HG03196 (cell line): ENCODE data around the gene PLAC1.

ENCODE experiments used
- ATAC-seq: cut with Tn5 transposase; IDR thresholded peaks from one replicate; pipeline ENCODE4 v1.9.1; 2021; ENCODE audit not compliant: unreplicated experiment

The PLAC1 gene

GRCh38 chrX:134592303-134592702 is 66.0 kb downstream of the PLAC1 start:
- ATAC-seq: no peak

GRCh38 chrX:134591502-134591901 is 66.8 kb downstream of the PLAC1 start:
- ATAC-seq: no peak

DNA sequence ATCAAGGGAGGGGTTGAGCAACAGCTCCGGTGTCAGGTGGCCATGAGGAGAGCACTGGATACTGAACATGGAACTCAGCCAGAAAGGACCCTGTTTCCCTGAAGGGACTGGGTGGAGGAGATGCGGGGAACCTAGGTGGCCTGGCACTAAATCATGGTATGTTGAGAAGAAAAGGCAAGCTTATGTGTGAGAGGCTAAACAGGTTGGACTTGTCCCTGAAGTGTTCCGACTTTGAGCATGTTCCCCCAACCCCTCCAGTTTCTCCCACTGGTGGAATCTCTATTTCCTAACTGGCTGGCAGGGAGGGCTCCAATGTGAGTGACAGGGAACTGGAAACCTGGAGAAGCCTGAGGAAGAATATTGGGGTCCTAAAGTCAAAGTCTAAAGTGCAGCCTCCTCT is 69.5 kb downstream of the PLAC1 start:
- ATAC-seq: no peak

DNA sequence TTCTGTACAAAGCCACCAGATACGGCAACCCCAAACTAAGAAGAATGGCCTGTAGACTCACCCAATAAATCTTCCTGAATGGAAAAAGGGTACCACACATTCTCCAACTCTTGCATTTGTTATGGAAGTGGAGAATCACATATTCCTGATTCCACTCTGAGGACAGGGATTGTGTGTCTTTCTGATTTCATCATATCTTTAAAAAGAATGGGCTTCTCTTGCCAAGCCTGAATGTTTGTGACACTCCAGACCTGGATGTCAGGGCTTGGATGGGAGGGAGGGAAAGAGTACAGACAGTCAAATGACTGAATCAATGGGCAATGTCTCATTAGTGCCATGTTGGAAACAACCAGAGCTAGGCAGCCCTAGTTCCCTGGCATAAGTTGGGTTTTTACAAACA is 77.4 kb downstream of the PLAC1 start:
- no peak for ATAC-seq

DNA sequence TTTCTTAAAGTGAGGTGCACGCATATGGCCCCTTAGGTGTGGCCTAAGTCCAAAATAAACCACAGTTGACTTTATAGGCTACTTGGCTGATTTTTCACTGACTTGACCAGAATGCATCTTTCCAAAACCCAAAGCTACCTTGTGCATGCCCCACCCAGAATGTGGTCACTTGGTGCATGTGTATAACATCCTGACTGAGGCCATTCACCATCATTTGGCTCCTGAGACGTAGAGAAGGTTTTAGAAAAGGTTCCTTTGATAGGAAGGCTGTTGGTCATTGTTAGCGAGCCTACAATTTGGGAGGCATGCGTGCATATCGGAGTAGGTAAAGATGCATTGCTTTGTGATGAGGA is 84.6 kb downstream of the PLAC1 start:
- ATAC-seq: no peak

DNA sequence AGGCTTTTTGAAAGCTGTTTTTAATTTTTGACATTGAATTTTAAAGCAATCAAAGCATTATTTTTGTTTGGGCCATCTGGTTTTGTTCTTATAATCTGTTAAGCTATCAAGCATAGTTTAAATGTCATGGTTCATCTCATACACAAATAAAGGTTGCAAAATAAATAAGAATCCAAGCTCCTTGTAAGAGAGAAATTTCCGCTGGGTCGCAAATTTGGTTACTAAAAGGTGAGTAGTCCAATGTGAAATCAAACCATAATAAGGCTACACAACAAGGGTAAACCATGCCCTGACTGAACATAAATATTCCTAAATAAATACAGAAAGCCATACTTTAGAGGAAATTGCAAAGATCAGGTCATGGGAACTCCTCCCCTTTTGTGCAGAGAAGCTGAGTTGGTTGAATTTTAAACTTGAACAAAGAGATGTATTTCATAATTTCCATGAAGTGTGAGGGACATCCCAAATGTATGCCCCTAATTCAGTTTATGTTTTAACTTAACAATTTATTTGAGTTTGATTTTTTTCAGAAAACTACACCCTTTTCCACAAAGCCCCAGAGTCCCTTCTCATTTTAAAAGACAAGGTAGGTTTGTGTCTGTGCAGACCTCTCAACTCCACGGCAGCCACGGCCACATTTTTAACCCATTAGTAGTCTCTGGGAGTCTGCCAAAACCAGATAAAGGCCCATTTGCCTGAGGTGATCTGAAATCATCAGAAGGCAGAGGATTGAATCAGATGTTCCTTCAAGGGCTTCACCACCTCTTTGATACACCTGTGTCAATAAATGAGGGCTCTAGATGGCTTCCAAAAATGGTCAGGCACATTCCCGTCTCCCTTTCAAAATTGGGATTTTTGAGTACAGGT is 85.2 kb downstream of the PLAC1 start:
- ATAC-seq: no peak

- no peak for ATAC-seq
Measured at GRCh38 chrX:134571796-134572195, 86.5 kb downstream of the PLAC1 start.

DNA sequence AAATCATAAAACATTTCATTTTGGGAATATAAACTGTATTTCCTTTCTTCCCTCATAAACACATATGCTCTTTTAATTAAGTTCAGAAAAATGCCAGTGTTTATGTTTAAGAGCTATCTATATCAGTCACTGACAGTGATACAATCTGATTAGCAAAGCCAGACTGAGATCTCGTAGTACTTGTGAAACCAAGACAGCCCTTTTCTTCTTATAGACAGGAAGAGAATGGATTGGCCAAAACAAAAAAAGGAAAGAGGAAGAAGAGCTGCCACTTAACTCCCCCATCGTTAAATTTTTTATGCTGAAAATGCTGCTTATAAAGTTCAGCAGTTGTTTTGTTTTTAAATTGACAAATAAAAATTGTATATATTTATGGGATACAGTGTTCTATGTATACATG is 87.4 kb downstream of the PLAC1 start:
- no peak for ATAC-seq

DNA sequence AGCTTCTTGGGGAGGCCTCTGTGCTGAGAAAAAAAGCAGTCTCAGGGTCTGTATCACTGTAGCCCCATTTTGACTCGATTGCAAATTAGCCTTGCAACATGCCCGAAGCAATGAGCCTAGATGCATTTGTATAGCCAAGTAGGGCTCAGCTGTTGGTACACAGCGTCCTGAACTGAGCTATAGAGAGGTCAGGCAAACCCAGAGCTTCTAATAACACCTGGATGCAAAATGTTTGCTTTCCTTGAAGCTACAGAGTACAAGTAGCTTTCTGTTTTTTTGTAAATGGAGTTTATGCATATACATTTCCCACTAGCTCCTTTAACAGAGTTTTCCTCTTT is 87.8 kb downstream of the PLAC1 start:
- ATAC-seq: no peak

GRCh38 chrX:134569306-134569705 is 89.0 kb downstream of the PLAC1 start:
- no peak for ATAC-seq

DNA sequence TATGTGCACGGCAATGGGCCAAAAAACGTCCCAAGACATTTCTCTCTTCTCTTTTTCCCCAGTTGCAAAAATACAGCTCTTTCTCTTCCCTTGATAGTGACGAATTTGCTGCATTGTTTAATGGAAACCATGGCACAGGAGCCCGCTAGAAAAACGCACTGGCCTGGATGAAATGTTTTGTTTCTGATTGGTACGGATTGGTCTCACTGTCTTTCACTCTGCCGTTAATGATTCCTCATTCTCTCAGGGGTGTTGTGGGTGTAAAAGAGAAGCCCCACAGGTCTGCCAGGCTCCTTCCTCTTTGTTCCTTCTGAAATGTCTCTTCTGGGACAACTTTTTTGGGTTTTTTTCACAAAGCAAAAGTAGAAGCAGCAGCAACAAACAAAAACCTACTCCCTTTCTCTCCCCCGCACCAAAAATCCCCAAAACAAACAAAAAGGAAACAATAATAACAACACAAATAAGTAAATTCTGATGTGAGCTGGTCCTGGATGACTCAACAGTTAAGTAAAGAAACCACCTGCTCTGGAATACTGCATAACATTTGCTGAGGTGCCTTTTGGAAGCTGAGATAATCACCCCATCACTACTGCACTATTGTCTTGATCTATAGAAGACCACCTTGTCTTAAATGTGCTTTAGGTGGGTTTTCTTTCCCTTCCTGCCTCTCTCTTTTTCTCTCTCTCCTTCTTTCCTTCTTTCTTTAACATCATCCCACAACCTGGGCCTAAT is 89.8 kb downstream of the PLAC1 start:
- ATAC-seq: no peak

- ATAC-seq: no peak
Measured at GRCh38 chrX:134566506-134566905, 91.8 kb downstream of the PLAC1 start.

DNA sequence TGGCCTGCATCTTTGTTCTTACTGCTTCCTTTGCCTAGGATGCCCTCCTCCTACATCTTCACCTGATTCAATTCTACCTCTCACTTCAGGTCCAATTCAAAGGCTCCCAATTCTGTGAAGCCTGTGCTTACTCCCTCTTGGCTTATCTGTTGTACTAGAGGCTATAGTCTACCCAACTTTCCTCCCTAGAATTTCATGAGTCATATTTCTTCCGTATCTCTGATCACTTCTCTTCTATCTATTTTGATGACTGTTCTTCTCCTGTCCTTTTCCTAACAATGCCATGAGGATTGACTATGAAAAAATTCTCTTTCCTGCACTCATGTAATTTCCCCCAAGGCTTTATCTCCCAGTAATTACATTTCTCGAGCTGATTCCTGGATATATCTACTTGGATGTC is 96.3 kb downstream of the PLAC1 start:
- ATAC-seq: no peak

DNA sequence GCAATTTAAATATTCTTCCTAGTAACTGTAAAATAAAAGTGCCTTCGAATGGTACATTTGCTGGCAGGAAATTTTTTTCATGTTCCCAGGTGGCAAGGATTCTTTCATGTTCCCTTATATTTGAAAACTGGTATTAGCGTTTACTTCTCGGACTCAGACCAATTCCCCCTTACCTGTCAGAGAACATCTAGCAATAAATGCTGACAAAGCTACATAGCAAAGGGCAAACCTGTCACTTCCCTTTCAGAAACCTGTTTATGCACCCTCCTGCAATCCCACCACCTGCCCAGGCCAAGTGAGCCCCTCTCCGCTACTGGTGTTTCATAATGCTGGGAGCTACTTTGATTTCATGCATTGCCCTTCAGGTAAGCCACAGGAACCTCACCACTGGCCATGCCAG is 100.1 kb downstream of the PLAC1 start:
- no peak for ATAC-seq

DNA sequence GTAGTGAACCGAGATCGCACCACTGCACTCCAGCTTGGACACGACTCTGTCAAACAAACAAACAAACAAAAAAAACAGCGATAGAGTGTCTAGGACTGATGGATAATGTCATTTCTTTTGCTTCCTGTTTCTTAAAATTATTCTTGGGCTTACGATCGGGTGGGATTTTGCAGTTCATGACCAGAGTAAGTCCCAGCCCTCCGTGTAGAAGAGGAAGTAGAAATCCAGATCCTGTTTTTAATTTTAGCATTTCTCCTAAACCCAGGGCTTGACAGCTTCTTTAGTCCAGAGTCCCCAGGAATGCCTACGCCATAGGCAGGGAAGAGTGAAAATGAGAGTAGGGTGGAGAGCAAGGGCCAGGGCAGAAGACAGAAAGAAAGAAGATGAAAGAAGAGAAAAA is 104.0 kb downstream of the PLAC1 start:
- no peak for ATAC-seq

GRCh38 chrX:134552351-134552750 is 105.9 kb downstream of the PLAC1 start:
- ATAC-seq: no peak

- no peak for ATAC-seq
Measured at GRCh38 chrX:134551376-134552048, 106.8 kb downstream of the PLAC1 start.

DNA sequence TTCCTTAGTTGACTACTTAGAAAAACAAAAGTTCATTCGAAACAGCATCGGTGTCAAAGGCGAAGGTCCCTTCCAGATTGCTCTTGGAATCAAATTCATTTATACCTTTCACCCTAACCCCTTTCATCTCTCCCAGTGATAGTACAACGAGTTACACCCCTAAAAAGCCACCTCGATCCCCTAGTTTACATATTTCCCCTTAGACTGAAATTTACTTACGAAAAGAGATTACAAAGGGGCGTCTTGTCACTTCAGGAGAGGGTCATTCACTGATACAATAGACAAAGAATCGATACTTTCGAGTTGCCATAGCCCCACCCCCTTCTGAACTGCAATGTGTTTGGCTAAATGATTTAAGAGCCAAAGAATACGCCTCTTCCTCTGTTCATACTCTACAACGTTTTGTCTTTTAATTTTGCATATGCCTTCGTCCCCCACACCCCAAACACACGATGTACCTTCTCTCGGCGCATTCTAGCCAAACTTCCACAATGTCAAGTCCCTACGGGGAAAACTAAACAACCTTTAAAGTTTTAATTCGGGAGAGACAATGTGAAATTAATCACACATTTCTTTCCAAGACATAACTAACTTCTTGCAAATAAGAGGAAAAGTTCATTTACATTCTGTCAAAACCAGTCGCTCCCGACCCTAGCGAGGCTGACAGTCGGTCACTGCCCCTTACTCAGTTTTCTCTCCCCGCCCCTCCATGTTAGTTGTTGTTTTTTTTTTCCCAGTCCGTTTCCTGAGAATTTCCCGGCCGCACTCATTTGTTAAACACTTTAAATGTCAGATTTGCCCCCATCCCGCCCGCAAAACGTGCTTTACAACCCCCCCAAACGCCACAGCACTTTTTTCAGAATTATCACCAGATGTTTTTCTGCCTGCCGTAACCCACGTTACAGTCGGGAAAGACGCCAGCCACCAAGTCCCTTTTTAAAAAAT is 109.7 kb downstream of the PLAC1 start:
- no peak for ATAC-seq

DNA sequence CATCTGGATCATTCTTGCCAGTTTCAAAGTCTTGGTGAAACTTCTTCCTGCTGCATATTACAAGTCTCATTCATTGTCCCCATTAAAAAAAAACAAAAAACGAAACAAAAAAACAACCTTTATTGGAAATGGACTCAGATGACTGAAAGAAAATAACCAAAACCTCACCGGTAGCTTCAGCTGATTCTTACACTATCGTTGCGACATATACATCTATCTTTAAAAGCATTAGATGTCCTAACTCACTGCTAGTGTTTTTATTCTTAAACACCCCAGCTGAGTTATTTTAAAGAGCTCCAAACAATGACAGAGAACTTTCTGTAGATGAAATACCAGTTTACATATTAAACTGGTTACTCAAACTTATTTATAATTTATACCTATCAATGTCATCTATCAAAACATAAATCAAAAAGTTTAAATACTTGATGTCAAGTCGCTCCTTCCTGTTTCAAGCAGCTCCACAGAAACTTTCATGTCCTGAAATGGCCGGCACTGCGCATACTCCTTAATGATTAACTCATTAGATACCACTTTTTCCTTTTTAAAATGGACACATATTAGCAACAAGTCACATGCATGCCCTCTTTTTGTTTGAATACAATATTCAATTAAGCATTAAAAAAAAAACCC is 111.1 kb downstream of the PLAC1 start:
- no peak for ATAC-seq

DNA sequence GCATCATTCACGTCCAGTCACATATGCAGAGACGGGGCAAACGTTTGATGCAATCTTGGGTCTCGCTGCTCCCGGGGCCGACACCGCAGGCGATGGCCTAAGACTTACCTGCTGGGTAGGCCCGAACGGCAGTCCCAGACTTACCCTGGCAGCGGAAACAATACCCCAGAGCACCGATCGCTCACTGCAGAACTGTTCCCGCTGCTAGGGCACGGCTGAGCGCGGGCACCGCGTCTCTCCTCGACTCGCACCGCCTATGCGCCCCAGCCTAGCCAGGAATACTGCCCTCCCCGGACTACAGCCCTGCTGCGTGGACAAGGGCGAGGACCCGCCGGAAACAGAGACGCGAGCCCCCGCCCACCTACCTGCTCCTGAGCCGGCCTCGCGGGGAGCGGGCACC is 112.1 kb downstream of the PLAC1 start:
- no peak for ATAC-seq

- ATAC-seq: no peak
Measured at GRCh38 chrX:134545510-134545909, 112.8 kb downstream of the PLAC1 start.
